ENCODE results near the gene SOWAHA. TPM values are rescaled to one million over a fixed set of nuclear protein-coding genes. Genes with fewer than 3 reads are reported as not detected.

SOWAHA gene
- total RNA-seq, result 2.5 TPM

DNA sequence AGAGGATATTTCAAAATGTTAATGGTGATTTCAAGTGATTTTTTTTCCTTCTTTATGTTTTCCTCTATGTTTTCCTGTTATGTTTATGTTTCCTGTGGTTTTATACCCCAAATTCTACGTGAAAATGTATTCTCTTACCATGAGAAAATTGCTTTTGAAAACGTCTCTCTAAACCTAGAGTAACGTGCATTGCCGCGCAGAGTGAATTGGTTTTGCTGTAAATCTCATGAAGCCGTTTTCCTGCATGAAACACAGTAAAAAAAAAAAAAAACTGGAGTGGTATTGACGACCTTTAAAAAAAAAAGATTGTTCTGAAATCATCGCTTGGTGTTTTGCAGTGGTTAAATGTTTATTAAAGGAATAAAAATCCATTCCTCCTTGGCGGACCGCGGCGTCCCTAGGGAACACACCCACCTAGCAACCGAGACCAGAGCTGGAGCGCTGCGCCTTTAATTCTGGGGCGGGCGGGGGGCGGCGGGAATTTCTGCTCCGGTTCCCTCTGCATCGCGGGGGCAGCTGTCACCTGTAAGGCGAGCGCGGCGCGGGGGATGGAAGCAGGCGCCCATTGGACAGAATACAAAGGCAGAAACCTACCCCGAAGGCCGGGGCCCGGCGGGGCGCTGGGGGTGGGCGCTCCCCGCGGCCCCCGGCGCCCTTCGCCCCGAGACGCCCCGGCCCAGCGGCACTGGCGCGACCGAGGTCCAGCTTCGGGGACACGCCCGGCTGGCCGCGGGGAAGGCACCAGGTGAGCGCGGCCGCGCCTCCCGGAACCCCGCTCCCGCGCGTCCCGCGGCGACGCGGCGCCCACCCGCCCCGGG lies at the start of gene SOWAHA:
SOWAHA (plus strand) TSS at position 522 of the 818 bp plus-strand sequence. CDS start 320 bp downstream, outside the sequence.
- ATAC-seq, result no peak
- intact Hi-C loops (cut with DNase I), result no loop called here
- DNase-seq (ENCODE audit: low spot score), result no peak

DNA sequence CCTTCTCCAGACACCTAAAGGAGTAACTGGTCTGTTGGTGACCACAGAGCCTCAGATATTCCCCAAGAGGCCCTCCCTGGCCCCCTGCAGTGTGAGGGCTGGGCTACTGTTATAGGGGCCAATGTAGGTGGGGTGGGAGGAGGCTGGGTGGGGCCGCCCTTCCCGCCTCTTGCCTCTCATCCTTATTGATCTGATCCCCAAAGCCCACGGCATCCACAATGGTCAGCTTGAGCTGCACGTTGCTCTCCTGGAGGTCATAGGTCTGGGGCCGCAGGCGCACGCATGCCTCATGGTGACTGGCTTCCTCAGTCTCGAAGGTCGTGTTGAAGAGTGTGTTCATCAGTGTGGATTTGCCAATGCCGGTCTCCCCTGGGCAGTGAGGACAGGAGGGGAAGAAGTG lies 49.1 kb upstream of the SOWAHA start:
- intact Hi-C loops (cut with DNase I), result no loop called here
- DNase-seq (ENCODE audit: low spot score) (no peak), ATAC-seq (no peak)

DNA sequence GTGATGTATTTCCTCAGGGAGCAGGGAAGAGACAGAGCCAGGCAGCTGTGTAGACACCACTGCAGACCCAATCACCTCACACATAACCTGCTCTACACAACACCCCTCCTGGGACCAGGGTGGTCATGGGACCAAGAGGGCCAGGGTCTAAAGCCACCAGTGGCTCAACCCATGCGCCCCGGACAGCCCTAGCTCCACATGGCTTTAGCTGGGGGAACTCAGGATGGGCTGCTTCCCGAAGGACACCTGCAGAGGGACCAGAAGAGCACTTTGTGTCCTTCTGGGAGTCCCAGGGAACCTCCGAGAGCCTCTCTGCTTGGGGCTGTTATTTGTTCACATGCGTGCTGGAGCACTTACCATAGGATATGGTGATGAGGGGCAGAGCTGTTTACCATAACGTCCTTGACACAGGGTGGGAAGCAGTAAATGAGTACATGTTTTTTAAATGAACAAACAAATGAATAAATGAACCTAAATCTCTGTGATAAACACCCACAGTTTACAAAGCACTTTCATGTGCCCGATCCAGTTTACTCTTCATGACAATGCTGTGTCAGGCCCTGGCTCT lies 48.3 kb upstream of the SOWAHA start:
- DNase-seq (ENCODE audit: low spot score), result no peak
- ATAC-seq, result no peak
- intact Hi-C loops (cut with DNase I), result no loop called here

DNA sequence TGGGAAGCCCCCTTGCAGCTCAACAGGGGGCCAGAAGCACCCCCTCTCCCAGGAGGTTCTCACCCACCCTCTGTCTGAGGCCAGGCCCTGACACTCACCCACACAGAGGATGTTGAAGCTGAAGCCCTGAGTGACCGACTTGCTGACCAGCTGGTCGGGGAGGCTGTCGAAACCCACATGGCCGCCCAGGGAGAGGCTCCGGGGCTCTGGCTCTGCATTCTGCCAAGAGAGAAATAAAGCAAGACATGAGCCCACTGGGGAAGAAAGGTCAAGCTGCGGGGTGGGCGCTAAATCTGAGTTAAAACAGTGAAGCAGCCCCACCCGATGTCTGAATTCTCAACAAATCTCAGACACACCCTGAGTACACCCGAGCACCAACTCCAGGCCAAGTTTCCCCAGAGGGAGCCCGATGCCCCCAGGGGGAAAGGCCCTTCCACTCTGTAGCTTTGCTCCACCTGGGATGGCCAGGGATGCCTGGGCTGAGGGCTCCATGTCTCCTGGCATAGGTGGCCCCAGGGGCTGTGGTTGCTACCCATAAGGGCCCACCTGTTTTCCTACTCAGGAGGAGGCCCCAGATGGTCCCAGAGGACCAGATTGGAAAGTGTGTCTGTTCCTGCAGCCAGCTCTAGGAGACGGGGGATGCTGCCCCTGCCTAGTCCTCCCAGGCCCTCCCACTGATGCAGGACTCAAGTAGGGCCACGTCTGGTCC lies 47.6 kb upstream of the SOWAHA start:
- no peak for DNase-seq (ENCODE audit: low spot score)

DNA sequence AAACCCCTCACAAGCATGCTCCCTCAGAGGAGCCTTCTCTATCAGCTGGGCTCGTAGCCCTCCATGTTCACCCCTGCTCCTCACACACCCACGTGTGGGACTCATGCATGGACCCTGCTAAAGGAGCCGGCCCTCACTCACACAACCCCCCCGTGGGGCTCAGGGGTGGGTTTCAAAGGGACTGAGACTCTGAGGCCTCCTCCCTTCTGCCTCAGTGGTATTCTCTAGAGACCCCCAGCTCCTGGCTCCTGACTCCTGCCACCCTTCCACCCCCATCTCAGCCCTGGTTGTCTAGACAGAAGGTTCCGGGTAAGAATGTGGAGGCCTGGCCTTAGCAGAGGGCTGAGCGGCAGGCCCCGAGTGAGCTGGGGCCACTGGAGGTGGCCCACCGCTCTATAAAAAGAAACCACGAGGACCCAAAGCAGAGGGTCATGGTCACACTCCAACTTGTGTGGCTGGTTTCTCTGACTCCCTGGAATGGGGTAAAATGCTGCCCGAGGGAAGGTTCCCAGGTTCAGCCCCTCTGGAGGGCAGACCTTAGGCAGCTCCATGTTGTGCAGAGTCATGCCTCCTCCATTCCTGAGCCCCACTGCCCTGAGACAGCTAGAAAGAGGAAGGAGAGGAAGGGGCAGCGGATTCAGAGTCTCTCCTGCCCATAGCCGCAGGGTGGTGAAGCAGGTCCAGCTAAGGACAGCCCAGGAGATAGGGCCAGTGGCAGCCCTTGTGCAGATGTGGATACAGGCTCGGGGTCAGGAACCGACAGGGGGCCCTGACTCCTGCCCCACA lies 46.9 kb upstream of the SOWAHA start:
- no peak for DNase-seq (ENCODE audit: low spot score)
- no peak for ATAC-seq
- intact Hi-C loops (cut with DNase I), result no loop called here

More for the DNA sequence above, 47.6 kb upstream of the SOWAHA start:
- intact Hi-C loops (cut with DNase I), result no loop called here
- ATAC-seq, result no peak

DNA sequence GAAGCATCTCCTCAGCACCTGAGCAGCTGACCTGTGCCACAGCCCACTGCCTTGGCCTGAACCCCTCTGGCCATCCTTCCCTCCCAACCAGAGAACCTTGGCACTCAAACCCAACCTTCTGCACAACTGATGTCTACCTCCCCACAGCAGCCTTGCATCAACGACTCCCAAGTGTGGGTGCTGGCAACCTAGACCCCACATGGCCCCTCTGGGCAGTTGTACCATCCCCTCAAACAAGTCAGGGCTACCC lies 46.4 kb upstream of the SOWAHA start:
- no peak for DNase-seq (ENCODE audit: low spot score)
- intact Hi-C loops (cut with DNase I), result no loop called here
- ATAC-seq, result no peak

DNA sequence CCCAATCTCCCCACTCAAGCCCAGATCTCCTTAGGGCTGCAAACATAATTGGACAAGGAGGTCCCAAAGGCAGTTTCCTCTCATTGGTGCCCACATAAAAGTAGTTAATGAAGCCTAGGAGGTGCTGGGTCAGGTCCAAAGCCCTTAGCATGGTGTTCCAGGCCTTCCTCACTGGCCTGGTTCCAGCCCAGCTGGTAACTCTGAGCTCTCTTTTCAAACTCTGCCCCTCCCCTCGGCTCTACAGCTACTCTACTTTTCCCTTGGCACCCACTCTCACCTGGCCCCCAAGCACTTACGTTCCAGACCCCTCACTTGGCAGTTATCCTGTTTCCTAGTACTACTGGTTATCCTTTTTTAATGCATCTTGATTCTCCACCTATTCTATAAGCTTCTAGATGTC lies 46.0 kb upstream of the SOWAHA start:
- intact Hi-C loops (cut with DNase I), result no loop called here
- DNase-seq (ENCODE audit: low spot score) (no peak), ATAC-seq (no peak)

DNA sequence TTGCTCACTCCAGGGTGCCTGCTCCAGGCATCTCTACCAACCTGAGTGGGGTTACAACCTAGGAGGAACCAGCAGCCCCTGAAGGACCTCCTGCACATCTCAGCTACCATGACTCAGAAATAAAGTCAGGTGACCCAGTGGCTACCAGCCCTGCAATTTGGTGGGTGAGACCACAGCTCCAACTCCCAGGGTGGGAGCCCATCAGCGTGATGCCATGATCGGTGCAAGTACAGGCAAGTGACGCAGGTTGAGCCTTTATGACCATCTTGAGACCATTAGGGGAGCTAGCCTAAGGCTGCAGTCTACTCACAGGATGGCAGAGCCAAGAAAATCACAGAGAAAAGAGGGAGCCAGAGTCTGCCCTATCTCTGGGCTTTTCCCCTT lies 44.6 kb upstream of the SOWAHA start:
- DNase-seq (ENCODE audit: low spot score) (no peak), ATAC-seq (no peak)
- intact Hi-C loops (cut with DNase I), result no loop called here

DNA sequence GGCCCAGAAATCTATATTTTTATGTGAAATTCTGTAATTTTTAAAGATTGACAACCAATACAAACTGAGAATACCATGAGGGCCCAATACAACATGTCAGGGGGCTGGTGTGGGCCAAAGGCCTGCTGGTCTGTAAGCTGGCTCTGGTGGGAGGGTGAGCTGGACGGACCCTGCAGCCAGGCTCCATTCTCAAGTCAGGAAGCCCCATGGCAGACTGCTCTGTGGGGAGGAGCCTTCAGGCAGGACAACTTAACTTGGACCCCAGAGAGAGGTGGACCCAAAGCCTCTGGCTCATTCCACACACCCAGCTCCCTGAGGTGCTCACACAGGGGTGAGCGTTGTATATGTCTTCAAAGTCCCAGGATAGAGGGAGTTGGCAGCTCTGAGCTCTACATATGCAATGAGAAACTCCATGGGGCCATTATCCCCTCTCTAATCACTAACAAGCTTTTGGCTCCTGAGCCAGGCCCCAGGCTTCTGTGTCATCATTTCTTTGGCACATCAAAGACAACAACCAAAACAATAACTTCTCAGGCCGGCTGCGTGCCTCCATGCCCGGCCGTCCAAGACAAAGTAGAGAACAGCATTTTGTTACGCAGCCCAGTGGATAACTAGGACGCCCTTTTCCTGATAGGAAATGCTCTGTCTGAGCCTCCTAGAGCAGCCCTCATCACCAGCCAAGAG lies 42.5 kb upstream of the SOWAHA start:
- DNase-seq (ENCODE audit: low spot score), result no peak
- ATAC-seq, result peak; percentile 33
- intact Hi-C loops (cut with DNase I), result no loop called here

DNA sequence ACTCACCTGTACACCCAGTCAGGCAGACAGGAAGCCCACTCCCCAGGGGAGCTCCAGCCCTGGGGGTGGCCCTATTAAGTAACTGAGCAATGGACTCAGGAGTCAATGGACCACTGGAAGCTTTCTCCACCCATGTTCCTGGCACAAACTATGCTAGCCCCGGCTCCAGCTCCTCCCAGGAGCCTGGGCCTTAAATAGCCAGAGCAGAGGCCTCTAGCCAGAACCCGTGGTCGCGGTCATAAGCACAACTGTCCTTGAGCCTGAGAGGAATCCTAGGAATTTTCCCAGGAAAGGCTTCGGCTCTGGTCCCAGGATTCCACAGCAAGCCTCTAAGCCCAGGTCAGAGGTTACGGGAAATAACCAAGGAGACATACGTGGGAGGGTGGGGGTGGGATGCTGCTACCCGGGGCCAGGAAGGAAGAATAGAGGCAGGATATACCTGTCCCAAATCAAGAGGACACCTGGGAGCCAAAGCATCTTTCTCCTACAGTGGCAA lies 41.6 kb upstream of the SOWAHA start:
- peak; percentile 60 for ATAC-seq
- no peak for DNase-seq (ENCODE audit: low spot score)

DNA sequence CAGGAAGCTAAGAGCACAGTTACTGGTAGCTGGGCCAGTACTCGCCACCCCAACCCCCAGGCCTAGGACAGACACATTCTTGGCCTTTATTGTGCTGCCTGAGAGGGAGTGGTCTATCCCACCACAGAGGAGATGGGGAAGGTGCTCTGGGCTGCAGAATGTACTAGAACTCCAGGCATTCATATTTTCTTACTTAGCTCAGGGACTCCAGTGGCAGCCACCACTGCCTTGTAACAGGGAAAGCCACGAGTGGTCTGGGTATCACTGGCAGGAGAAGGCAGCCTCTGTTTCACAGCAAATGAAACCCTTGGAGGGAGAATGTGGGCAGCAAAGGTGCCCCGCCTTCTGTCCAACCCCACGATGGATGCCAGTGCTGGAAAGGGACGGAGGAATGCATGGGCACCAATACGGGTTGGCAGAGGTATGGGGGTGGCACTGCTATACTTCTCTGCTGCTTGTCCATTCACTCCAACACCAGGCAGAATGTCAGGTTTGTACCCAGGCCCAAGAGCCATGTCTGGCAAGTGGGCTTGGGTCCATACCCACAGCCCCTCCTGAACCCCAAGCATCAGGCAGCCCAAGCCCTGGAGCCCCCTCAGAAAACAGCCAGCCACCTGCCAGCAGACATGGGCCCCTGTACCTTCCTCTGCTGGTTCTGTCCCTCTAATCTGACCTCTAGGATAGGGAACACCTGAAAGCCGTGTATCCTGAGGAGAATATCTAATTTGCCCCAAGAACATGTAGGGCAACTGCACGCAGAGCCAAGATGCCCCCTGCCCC lies 40.6 kb upstream of the SOWAHA start:
- intact Hi-C loops (cut with DNase I), result no loop called here
- DNase-seq (ENCODE audit: low spot score) (no peak), ATAC-seq (no peak)

More for the DNA sequence above, 41.6 kb upstream of the SOWAHA start:
- intact Hi-C loops (cut with DNase I), result no loop called here

DNA sequence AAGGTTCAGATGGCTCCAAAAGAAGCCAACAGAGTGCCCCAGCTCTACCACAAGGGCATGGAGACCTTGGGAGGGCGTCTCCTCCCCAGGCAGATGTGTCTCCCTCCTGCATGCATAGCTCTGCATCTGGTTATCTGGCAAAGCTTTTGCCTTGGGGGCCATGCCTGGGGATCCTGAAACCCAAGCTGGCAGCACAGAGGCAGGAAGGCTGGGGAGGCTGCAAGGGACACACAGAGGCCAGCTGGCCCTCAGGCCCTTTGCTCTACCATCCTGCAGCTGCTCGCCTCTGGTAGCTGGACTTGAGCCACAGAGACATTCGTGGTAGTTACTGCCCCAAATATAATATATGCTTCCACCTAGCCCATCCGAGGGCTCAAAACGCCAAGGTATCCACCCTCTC lies 40.0 kb upstream of the SOWAHA start:
- intact Hi-C loops (cut with DNase I), result no loop called here
- no peak for DNase-seq (ENCODE audit: low spot score)
- ATAC-seq, result no peak

DNA sequence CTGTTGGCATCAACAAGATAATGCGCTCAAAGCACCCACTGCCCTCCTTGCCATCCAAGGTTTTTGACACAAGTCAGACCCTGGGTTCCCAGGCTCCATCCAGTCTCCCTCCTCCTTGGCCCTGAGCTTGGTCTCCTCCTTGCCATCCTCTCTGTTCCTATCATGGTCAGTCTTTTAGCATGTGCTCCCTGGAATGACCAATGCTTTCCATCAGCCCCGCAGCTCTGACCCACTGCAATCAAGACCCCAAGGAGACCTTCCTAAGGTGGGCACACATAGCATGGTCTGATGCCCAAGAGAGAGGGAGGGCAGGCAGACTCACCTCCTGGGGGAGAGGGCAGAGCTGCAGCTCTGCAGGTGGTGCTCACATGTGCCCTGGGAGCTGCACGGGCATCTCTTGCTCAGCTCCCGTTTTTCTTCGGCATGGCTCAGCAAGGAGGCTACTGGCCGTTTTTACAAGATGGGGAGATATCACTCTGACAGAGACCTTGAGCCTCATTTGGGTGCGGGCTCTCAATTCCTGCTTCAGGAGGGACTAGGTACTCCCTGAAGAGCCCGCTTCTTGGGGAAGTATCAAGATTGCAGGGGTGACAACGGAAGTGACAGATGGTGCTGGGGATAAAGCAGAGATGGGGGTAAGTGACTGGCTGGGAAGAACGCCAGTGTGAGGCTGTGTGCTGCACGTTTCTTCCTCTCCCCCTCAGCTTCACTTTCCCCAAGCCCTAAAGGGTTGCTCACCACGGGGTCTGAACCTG lies 39.3 kb upstream of the SOWAHA start:
- intact Hi-C loops (cut with DNase I), result no loop called here
- ATAC-seq, result no peak
- no peak for DNase-seq (ENCODE audit: low spot score)

DNA sequence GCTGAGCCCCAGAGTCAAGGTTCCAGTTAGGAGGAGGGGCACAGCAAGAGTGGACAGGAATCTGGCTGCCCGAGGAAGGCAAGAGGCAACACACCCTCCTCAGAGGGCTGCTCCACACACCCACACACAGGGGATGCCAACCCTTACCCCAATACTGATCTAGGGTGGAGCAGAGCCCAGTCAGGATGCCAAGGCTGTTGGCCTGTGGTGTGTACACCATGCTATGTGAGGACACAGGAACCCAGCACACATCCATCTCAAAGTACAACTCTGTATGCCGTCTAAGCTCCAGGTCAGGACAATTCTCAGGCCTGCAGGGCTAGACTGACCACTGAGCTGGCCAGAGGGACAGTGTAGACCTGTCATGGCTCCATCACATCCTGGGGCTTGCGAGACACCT lies 38.7 kb upstream of the SOWAHA start:
- intact Hi-C loops (cut with DNase I), result no loop called here
- DNase-seq (ENCODE audit: low spot score), result no peak
- no peak for ATAC-seq

DNA sequence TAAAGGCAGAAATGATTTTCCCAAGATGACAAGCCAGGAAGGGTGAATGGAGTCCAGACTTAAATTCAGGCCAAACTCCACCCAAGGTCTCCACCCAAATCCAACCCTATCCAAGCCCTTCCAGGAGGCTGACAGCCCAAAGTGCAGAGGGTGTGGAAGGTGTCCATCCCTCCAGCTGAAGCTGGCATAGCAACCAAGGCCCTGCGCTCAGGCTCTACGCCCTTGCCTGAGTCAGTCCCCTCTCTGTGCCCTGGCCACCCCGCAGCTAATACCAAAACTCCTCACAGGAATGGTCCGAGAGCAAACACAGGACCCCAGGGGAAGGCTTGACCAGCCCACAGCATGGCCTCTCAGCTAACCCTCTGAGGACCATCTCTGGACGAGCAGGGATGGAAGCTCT lies 38.2 kb upstream of the SOWAHA start:
- no peak for DNase-seq (ENCODE audit: low spot score)
- intact Hi-C loops (cut with DNase I), result no loop called here
- peak; percentile 19 for ATAC-seq

DNA sequence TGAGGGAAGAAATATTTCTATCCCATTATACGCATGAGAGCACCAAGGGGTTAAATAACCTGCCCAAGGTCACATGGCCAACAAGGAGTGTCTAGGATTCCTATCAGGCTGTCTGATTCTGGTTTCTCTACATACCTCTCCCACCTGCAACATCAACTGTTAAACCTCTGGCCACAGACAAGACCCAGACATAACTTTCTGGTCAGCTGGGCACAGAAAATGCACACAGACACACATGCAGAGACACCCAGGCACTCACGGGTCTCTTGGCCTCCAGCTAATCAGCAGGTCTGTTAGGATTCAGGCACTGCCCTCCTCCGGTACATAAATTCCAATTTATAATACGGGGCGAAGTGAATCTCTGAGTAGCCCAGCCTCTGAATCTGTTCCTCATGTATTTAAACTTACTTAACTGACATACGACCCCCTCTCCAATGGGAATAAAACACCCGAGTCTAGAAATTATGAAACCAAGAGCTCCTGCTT lies 37.6 kb upstream of the SOWAHA start:
- no peak for DNase-seq (ENCODE audit: low spot score)
- ATAC-seq, result no peak
- intact Hi-C loops (cut with DNase I), result no loop called here

DNA sequence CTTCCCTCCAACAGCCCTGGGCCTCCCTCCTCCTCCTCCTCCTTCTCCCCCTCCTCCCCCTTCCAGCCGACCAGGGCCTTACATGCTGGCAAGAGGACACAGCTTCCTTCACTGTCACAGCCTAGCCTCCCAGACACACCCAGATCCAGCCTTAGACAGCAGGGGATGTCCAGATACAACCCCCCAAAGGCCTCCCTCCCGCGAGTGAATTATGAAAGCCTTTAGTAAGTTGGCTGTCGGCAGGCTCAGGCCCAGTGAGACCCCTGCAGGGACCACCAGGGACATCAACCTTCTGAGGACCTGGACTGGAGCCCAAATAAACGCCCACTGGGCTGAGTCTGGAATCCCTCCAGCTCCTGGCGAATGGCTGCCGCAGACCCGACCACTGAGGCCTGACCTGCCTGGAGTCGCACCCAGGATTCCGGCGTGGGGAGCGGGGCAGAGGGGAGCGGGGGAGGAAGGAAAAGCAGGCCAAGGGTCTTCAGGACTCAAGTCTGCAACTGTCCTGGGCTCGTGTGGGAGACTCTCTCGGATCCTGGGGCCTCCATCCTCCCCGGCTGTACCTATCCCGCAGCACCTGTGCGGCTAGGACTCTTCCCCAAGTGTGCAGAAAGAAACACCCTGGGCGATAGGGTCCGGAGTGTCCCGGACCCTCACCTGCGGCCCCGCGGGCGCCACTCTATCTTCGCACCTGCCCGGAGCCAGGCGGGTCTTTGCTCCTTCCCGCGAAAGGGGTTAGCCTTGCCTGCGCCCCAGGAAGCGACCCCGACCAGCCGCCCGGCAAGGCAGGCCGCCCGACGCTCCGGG lies 36.8 kb upstream of the SOWAHA start:
- intact Hi-C loops (cut with DNase I), result no loop called here
- ATAC-seq (peak; percentile 48), DNase-seq (ENCODE audit: low spot score) (no peak)
